Measurements from ENCODE around the gene P4HB.

The P4HB gene

GRCh38 chr17:81895400-81895799 lies 35.1 kb upstream of the P4HB start:
- no peak for DNase-seq

- DNase-seq = no peak
Observed at GRCh38 chr17:81891303-81891552, 30.9 kb upstream of the P4HB start.

- DNase-seq = no peak
Observed at GRCh38 chr17:81890447-81891302, 30.3 kb upstream of the P4HB start.

GRCh38 chr17:81889602-81890001 lies 29.3 kb upstream of the P4HB start:
- DNase-seq = no peak

- no peak for DNase-seq
Observed at GRCh38 chr17:81888988-81889595, 28.8 kb upstream of the P4HB start.

- no peak for DNase-seq
Observed at GRCh38 chr17:81888105-81888987, 28.0 kb upstream of the P4HB start.

GRCh38 chr17:81885869-81886548 lies 25.7 kb upstream of the P4HB start:
- DNase-seq = no peak

GRCh38 chr17:81885454-81885853 lies 25.1 kb upstream of the P4HB start:
- no peak for DNase-seq

- no peak for DNase-seq
Observed at GRCh38 chr17:81884968-81885367, 24.6 kb upstream of the P4HB start.

- DNase-seq = no peak
Observed at GRCh38 chr17:81884520-81884919, 24.2 kb upstream of the P4HB start.

- no peak for DNase-seq
Observed at GRCh38 chr17:81879121-81879520, 18.8 kb upstream of the P4HB start.

- no peak for DNase-seq
Observed at GRCh38 chr17:81878294-81878693, 18.0 kb upstream of the P4HB start.

GRCh38 chr17:81877569-81877968 lies 17.2 kb upstream of the P4HB start:
- DNase-seq = no peak

- peak; percentile 95 for DNase-seq
Observed at GRCh38 chr17:81871387-81872230, 11.3 kb upstream of the P4HB start.

GRCh38 chr17:81870981-81871386 lies 10.6 kb upstream of the P4HB start, which contains the start of gene ARHGDIA:
TSS of gene ARHGDIA (minus strand) at chr17:81871337. CDS start at chr17:81869930, 1,407 bp downstream.
- DNase-seq = no peak

GRCh38 chr17:81870131-81870980 lies 10.0 kb upstream of the P4HB start:
- peak; percentile 43 for DNase-seq

GRCh38 chr17:81869221-81870130 lies 9.1 kb upstream of the P4HB start:
- peak; percentile 43 for DNase-seq

- DNase-seq = no peak
Observed at GRCh38 chr17:81868674-81869220, 8.4 kb upstream of the P4HB start.

GRCh38 chr17:81867991-81868673 lies 7.8 kb upstream of the P4HB start:
- no peak for DNase-seq

Data from stimulated activated CD4-positive, alpha-beta T cell treated with anti-CD3 and anti-CD28 coated beads, Interleukin-1b, Interleukin-23, amount 100 ng/mL, for 48 hours (primary cell).